GM12874 (cell line): ENCODE results near the gene PLCL1.

Source experiments
- TF ChIP-seq, protein P1 (sequence below): IDR thresholded peaks from 2 replicates; pipeline ENCODE4 v1.5.1; 2011; ENCODE audit warnings: low read depth, mild to moderate bottlenecking, control low read depth, low read length, moderate library complexity; ENCODE audit not compliant: insufficient read depth

The PLCL1 gene

DNA sequence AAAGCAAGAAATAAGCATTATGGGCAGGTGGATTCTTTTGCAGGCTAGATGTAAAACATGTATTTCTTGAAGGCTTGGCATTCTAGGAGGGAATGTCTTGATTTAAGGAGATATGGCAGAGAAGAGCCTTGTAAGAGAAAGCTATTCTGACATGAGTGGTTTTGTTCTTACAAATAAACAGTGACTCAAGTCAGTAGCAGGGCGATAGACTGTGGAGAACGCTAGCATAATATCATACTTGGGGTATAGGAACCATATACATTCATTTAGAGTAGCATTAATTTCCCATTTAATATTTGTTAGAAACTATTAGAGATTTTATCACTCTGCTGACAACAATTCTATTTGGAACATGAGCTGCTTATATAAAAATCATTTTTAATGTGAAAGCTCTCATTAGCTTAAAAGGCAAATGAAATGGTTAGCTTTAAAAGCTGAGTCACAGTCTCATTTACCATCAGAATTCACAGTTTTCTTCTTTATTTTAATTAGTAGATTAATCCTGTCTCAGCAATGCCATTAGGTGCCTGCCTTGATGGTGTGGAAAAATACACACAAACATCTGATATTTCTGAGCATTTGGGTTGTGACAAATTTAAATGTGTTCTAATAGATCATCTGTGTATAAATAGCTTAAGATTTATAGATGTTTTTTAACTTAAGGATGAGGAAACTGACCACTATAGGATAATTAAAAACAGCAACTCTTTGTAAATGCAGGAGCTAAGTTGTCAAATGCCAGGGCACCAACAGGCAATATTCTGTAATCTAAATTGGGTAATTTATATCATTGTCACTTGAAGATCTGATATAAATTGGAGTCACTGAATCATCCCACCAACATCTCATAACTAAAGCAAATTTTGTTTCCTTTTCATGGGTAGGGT is 276.7 kb downstream of the PLCL1 start:
- TF ChIP-seq, protein P1, sequence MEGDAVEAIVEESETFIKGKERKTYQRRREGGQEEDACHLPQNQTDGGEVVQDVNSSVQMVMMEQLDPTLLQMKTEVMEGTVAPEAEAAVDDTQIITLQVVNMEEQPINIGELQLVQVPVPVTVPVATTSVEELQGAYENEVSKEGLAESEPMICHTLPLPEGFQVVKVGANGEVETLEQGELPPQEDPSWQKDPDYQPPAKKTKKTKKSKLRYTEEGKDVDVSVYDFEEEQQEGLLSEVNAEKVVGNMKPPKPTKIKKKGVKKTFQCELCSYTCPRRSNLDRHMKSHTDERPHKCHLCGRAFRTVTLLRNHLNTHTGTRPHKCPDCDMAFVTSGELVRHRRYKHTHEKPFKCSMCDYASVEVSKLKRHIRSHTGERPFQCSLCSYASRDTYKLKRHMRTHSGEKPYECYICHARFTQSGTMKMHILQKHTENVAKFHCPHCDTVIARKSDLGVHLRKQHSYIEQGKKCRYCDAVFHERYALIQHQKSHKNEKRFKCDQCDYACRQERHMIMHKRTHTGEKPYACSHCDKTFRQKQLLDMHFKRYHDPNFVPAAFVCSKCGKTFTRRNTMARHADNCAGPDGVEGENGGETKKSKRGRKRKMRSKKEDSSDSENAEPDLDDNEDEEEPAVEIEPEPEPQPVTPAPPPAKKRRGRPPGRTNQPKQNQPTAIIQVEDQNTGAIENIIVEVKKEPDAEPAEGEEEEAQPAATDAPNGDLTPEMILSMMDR, result no peak

- TF ChIP-seq, protein P1, result no peak
These were observed 279.8 kb downstream of the PLCL1 start for GRCh38 chr2:198084156-198084555.

- TF ChIP-seq, protein P1, result no peak
These were observed 291.6 kb downstream of the PLCL1 start for GRCh38 chr2:198096002-198096401.

DNA sequence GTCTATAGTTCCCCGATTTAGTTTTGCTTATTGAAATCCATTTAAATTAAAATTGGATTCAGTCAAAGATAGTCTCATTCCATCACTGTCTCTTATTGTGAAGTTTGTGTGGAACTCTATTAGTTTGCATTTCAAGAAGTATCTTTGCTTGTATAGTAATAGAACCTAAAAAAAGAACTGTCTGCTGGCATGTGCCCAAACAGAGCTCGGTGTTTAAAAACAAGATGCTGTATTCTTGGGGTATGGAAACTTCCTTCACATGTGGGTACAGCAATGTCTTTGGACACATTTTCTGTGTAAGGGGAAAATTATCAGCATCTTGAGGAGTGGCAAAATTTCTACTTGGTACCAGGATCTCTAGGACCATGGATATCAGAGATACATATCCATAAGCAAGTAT is 292.6 kb downstream of the PLCL1 start:
- TF ChIP-seq, protein P1, result no peak

DNA sequence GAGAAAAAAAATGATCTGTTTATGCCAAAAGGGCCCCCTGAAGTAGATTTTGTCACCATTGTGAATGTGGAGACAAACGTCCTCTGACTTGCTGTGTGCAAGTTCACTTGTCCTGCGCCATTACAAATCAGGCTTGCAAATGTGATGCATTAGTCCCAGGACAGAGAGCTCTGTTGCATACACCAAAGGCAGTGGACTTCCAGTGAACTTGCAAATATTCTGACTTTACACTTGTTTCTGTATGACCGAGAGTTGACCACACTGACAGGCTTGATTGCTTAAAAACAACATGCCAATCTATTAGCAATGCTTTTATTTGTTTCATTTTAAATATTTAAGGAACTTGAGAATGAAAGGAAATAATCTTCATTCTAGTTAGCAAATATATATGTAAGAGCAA is 293.2 kb downstream of the PLCL1 start:
- TF ChIP-seq, protein P1, result no peak

DNA sequence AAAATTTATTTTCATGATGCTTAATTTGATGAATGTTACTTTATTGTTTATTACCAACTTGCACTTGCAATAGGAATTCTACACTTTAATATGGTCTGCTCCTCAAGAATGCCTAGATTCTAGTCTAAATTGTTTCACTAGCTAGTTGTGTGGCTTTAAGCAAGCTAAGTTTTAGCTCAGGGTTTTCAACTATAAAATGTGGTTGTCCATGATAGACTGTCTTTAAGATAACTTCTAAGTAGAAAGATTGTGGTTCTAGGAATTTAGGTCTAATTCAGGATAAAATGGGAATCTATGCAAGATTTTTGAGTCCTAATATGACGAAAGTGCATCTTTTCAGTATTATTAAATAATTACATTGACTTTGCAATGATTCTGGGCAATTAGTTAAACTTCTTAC is 294.0 kb downstream of the PLCL1 start:
- TF ChIP-seq, protein P1, result no peak

DNA sequence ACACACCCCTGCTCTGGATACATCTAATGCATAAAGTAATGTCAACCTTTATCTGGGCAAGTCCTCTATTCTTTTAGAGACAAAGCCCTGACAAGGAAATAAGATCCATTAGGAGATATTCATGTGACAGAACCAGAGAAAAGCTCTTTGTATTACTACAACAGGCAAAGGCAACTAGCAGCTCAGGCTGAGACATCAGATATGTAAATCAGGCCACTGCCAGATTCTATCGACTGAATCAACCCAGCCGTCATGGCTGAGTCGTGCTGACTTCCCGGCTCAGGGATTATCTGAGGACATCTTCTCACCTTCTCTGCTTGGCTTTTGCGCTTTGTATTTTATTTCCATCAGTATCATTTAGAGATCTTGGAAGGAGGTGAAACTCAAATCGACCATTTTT is 294.5 kb downstream of the PLCL1 start:
- TF ChIP-seq, protein P1, result no peak
